ENCODE data around the gene TUBGCP3. TPM values are rescaled to one million over a fixed set of nuclear protein-coding genes. Genes with fewer than 3 reads are reported as not detected.

TUBGCP3 gene
- total RNA-seq, 1 experiment from 2014 or later, result 37.3 TPM

DNA sequence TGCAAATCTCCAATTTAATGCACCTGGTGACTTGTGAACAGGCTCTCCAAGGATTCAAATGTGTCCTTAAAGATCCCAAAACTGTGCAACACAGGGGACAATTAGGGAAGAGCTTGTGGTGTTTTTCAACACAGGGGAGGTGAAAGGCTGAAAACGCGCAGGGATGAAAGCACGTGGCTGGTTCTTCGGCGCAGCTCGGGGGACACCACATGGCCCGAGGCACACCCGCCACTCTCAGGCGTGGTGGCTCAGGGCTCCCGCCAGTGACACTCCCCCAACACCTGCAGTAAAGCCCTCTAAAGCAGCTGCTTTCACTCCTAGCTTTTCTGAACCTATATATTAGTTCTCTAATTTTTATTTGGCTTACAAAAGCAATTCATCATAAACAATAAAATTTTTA lies 119.9 kb downstream of the TUBGCP3 start:
- H2BK120ac ChIP-seq (ENCODE audit: low read depth, low read length, poor library complexity, severe bottlenecking), result no peak overlapping the region
- H2BK20ac ChIP-seq (ENCODE audit: low read depth, low read length, poor library complexity, severe bottlenecking), result no peak overlapping the region
- no peaks in the 10 kb centered on the region for H4K20me1 ChIP-seq (ENCODE audit: control insufficient read depth, insufficient read depth, insufficient read length)
- no peak overlapping the region for H2AFZ ChIP-seq (ENCODE audit: low read length)
- no peak overlapping the region for H3K56ac ChIP-seq (ENCODE audit: insufficient read length, low read depth, low read length)
- Mint-ChIP-seq H3K4me1 (no peaks in the 10 kb centered on the region), H3K27me3 (ENCODE audit: low read depth) (peaks cover 6% of the 10 kb centered on the region; the same call in 1 of the 2 replicates), H3K4me3 (no peak overlapping the region), H3K9me3 (no peaks in the 10 kb centered on the region; a peak in 2 of 5 replicates), H3K27ac (no peak overlapping the region), H3K36me3 (ENCODE audit: insufficient read depth in 1 of 3, low read depth in 3 of 3) (0 out of 7 replicates have a peak, but pooled peaks cover 0 to 3% (median 0%) of the 10 kb centered on the region in 3 experiments)
- no peak overlapping the region for H4K5ac ChIP-seq (ENCODE audit: insufficient read length, low read depth, low read length)
- no peak overlapping the region for H3K4me2 ChIP-seq (ENCODE audit: insufficient read depth, insufficient read length, low read length)
- H2BK15ac ChIP-seq (ENCODE audit: low read depth, low read length), result no peak overlapping the region
- H2BK12ac ChIP-seq (ENCODE audit: insufficient read length, low read depth, low read length), result no peak overlapping the region
- H4K91ac ChIP-seq (ENCODE audit: insufficient read length, low read depth, low read length), result no peak overlapping the region
- no peak overlapping the region for H3K27ac ChIP-seq (ENCODE audit: insufficient read length, low read depth, low read length)
- H3K9ac ChIP-seq (ENCODE audit: extremely low read depth, insufficient read length, low read length), result no peak overlapping the region
- H3T11ph ChIP-seq (ENCODE audit: low read length), result no peak overlapping the region
- H3K23me2 ChIP-seq (ENCODE audit: insufficient read length, low read depth, low read length, poor library complexity, severe bottlenecking), result no peaks in the 10 kb centered on the region
- no peaks in the 10 kb centered on the region for H3K79me2 ChIP-seq (ENCODE audit: insufficient read depth, low read length)
- H3K23ac ChIP-seq (ENCODE audit: insufficient read length, low read depth, low read length), result no peak overlapping the region
- no peak overlapping the region for H2BK5ac ChIP-seq (ENCODE audit: insufficient read length, low read length)
- H3K79me1 ChIP-seq (ENCODE audit: insufficient read depth, low read depth, low read length, poor library complexity, severe bottlenecking), result no peaks in the 10 kb centered on the region
- no peaks in the 10 kb centered on the region for H3K9me3 ChIP-seq (ENCODE audit: control insufficient read depth, low read depth, low read length)
- WGBS (ENCODE audit: extremely low coverage, insufficient read length, low lambda C conversion rate), result no CpG with 5 or more reads among the region's 10 CpGs
- no peak overlapping the region for H3K4ac ChIP-seq (ENCODE audit: low read depth, low read length)
- no peak overlapping the region for H4K8ac ChIP-seq (replicated peaks; ENCODE audit: insufficient read length, low read depth, low read length)
- TF ChIP-seq, protein P1, sequence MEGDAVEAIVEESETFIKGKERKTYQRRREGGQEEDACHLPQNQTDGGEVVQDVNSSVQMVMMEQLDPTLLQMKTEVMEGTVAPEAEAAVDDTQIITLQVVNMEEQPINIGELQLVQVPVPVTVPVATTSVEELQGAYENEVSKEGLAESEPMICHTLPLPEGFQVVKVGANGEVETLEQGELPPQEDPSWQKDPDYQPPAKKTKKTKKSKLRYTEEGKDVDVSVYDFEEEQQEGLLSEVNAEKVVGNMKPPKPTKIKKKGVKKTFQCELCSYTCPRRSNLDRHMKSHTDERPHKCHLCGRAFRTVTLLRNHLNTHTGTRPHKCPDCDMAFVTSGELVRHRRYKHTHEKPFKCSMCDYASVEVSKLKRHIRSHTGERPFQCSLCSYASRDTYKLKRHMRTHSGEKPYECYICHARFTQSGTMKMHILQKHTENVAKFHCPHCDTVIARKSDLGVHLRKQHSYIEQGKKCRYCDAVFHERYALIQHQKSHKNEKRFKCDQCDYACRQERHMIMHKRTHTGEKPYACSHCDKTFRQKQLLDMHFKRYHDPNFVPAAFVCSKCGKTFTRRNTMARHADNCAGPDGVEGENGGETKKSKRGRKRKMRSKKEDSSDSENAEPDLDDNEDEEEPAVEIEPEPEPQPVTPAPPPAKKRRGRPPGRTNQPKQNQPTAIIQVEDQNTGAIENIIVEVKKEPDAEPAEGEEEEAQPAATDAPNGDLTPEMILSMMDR (conservative IDR thresholded peaks at IDR 0.05), result no peak
- no peak overlapping the region for H2AK5ac ChIP-seq (ENCODE audit: insufficient read length, low read length)
- no peaks in the 10 kb centered on the region for H3K4me1 ChIP-seq (ENCODE audit: insufficient read depth, low read length)
- DNase-seq, result no peak
- no peaks in the 10 kb centered on the region for H3K27me3 ChIP-seq (ENCODE audit: insufficient read depth, low read length)
- no peak overlapping the region for H3K14ac ChIP-seq (ENCODE audit: insufficient read depth, low read length)
- H3K18ac ChIP-seq (ENCODE audit: insufficient read length, low read depth, low read length), result no peak overlapping the region

Measured in H9 (cell line).